Activated CD4-positive, alpha-beta T cell treated with anti-CD3 and anti-CD28 coated beads, Interleukin-2, amount 50 U/mL, for 16 hours (primary cell): ENCODE results near the gene STAG1.
"Not testable (repeated sequence)": the region's sequence is repeated elsewhere in the genome, so short reads cannot be mapped to it uniquely, and the experiment has no call there.

Experiments
- DNase-seq: peaks from one replicate; pipeline ENCODE4 v3.0.0-alpha.2; 2020

STAG1 gene

GRCh38 chr3:136752172-136752421, at the start of gene STAG1:
Gene STAG1 (minus strand): TSS chr3:136752378. CDS start chr3:136630898, 121,480 bp downstream.
- DNase-seq, result no peak

DNA sequence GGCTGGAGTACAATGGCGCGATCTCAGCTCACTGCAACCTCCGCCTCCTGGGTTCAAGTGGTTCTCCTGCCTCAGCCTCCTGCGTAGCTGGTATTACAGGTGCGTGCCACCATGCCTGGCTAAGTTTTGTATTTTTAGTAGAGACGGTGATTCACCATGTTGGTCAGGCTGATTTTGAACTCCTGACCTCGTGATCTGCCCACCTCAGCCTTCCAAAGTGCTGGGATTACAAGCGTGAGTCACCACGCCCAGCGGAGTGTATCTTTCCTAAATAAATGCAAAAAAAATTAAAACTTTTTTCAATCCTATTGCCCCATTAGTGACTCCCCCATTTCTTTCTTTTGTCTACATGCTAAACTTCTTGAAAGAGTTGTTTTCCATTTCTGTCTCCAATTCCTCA, 49.0 kb upstream of the STAG1 start:
- not testable (repeated sequence) for DNase-seq

GRCh38 chr3:136792556-136793330, 40.6 kb upstream of the STAG1 start:
- no peak for DNase-seq

DNA sequence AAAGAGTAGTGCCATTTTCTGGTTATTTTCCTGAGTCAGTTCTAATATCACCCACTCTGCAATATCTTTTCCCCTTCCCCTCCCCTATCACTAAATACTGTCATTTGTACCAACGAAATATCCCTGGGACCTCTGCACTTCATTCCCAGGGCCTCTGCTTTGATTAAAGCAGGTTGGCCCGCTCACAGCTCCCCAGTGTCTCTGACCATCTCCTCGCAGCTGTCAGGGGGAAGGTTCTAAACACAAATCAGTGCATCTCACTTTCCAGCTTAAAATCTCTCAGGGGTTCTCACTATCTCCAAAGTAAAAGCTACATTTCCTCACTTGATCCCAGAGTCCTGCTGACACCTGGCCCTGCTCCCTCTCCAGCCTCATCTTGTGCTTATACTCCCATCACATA, 38.6 kb upstream of the STAG1 start:
- DNase-seq, result no peak

GRCh38 chr3:136789976-136790375, 37.8 kb upstream of the STAG1 start:
- no peak for DNase-seq

- no peak for DNase-seq
Measured at GRCh38 chr3:136788154-136788553, 36.0 kb upstream of the STAG1 start.

- peak; percentile 59 for DNase-seq
Measured at GRCh38 chr3:136787349-136787748, 35.2 kb upstream of the STAG1 start.

DNA sequence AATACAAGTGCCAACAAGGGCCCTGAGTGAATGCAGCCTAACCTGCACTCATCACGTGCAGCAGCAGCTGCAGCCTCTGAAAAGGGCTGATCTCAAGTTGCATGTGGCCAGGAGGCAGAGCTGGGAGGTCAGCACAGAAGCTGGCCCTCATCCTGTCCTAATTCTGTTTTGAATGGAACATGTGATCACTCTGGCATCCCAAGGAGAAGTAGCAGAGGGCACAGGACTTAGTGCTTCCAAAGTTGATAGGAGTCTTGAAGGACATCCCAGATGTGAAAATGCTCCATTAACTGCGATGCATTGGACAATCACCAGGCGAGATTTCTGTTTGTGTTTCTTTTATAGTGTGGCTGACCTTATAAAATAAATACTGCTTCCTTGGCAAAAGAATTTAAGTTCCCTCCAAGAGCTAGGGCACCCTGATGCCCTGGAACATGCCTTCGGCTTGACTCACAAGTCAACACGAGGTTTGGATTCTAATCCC, 31.6 kb upstream of the STAG1 start:
- DNase-seq, result no peak

GRCh38 chr3:136780741-136781140, 28.6 kb upstream of the STAG1 start:
- no peak for DNase-seq

- DNase-seq, result no peak
Measured at GRCh38 chr3:136778865-136779264, 26.7 kb upstream of the STAG1 start.

GRCh38 chr3:136772709-136773108, 20.5 kb upstream of the STAG1 start:
- no peak for DNase-seq

DNA sequence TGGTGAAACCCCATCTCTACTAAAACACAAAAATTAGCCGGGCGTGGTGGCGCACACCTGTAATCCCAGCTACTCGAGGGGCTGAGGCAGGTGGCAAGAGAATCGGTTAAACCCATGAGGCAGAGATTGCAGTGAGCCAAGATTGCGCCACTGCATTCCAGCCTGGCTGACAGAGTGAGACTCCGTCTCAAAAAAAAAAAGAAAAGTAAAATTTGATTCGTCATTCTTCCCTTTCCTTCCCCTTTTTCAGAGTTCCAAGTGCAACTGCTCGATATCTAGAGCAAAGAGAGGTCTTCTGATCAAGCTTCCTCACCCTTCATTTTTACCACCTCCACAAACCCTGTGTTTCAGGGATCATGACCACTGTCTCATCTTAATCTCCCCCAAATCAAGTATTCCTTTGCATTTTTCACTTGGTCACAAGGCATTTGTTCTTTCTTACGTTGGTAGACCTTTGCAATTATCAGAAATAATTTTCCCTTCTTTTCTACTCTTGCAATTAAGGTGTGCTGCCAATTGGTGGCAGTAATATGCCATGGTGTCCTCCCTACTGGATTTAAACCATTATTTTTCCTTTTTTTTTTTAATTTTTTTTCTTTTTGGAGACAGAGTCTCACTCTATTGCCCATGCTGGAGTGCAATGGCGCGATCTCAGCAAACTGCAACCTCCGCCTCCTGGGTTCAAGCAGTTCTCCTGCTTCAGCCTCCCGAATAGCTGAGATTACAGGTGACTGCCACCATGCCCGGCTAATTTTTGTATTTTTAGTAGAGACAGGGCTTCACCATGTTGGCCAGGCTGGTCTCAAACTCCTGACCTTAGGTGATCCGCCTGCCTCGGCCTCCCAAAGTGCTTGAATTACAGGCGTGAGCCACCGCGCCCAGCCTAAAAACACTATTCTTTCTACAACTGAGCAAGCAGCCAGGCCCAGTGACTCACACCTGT, 6.3 kb upstream of the STAG1 start:
- not testable (repeated sequence) for DNase-seq

DNA sequence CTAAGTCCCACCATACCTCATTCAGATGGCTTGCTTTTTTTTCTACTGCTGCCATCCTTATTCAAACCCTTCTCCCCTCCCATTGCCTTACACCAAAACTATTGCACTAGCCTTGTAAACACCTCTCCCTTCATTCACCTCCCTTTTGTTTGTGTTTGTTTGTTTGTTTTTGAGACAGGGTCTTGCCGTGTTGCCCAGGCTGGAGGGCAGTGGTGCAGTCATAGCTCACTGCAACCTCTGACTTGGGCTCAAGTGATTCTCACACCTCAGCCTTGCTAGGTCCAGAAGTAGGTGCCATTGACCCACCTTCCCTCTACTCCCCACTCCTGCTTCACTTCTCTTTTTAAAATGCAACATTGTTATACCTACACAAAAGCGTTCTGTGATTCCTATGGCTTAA, 3.0 kb upstream of the STAG1 start:
- no peak for DNase-seq

GRCh38 chr3:136753326-136753939, 1.3 kb upstream of the STAG1 start:
- DNase-seq, result no peak

DNA sequence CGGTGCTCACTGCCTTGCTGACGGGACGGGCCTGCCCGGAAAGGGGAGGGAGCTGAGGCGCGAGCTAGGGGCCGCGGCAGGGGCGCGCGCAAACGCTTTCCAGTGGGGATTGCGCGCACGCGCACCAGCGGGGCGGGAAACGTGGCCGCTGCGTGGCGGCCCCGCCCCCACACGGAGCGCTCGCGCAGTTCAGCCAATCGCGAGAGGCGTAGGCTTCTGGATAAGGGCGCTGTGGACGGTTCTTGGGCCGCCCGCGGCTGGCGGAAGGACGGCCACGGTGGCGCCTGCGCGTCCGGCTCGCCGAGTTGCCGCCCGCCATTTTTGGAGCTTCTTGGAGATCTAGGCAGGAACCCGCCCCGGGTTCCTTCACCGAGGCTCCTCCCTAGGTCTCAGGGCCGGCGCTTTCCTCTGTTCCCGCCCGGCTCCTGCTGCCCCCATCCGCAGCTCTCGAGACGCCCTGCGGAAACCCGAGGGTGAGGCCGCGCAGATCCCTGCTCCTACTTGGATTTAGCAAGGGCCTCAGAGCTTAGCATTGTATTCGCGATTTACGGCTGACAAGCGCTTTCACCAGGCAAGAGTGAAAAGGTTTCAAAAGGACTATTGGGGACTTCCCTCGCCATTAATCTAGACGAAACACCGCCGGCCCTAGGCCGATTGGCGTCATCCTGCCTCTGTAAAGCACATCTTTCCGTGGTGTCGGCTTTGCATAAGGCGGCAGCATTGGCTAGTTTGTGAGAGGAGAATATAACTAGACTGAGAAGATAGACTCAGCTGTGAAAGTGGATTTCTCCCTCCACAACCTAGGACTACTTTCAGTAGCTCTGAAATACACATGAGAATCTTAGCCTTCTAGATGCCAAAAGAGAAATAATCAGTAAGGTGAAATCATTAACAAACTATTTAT, 496 bp upstream of the STAG1 start:
- peak; percentile 99 for DNase-seq

DNA sequence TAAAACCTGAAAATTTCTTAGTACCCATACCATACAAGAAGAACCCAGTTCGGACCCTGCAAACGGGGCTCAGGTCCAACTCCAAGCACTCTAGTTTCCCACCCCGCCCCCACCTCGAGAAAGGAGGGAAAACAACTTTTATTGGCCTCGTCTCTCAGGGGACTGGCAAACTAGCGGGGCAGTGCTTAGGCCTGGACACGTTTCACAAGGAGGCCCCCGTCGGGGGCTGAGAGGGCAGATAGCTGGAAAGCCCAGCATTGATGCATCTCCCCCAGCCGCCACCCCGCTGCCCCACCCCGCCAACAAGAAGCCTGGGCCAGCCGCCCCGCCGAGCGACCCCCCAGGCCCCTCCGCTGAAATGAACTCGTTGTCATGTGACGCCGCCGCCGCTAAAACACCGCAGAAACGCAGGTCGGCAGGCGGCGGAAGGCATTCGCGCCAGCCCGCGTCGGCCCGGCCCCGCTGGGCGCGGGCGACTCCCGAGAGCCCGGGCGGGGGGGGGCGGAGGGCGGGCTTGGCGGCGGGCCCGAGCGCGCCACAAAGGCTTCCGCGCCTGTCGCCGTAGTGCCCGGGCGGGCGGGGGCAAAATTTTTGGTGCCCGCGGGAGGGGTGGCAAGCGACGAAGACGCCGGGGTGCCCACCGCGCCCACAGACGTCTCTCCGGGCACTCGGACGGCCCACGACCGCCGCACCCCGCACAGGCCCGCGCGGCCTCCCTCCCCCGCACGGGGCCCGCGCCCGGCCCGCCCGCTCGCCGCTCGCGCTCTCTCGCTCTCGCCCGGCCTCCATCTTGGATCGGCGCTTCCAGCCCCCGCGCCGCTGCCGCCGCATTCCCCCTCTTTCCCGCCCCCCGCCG, 634 bp downstream of the STAG1 start:
- peak; percentile 56 for DNase-seq

DNA sequence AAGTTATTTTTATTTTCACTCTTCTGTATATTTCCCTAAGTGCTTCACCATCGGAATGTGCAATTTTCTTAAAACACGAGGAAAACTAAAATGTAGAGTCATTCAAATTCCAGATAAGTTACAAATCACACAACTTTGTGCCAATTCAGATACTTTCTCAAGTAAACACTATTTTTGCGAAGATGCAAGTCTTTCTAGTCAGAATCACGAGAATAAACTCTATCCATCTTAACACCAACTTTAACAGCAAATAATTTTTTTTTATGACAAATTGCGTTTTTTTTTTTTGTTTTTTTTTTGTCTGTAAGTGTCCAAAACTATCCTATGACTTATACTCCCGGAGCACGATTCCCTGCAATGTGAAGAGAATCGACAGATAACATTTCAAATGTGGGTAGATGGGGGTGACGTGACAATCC, 1.3 kb downstream of the STAG1 start:
- DNase-seq, result no peak

DNA sequence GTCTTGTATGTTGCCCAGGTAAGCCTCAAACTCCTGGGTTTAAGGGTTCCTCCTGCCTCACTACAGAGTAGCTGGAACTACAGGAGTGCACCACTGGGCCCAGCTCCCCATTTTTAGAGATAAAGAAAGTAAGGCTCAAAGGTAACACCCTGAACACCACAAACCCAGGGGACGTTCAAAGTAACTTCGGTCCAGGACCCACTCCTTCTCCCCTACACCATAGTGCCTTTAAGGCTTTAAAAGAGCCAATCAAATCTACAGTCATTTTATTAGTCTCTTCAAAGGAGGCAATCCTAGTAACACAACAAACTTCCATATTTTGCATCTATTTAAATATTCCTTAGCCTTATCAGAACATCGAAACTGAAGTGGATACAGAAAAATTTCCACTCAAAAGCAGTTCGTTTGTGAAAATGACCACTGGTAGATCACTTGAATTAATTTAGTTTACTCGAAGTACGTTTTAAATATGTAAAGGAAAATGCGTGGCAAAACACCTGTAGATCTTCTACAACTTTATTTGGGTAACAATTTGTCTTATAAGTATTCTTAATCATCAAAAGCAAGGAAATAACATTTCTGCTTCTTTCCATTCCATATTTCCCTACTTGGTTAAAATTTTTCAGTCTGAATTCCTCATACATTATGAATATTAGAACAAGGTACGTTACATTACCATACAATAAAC, 1.8 kb downstream of the STAG1 start:
- DNase-seq, result no peak

- DNase-seq, result not testable (repeated sequence)
Measured at GRCh38 chr3:136749602-136750001, 2.6 kb downstream of the STAG1 start.

DNA sequence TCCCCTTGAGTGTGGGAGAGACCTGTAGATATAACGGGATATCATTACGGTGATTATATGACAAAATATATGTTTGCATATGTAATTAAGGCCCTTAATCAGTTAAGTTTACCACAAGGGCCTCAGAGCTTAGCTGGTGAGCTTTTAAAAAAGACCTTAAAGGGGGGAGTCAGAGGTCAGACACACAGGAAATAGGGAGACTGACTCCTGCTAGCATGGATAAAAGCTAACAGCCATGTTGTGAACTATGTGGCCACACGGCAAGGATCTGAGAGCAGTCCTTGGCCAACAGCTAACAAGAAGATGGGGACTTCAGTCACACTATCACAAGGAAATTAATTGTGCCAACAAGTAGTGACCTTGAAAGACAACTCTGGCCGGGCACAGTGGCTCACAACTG, 3.1 kb downstream of the STAG1 start:
- no peak for DNase-seq

GRCh38 chr3:136745916-136746315, 6.3 kb downstream of the STAG1 start:
- DNase-seq, result no peak
